Colonic mucosa (tissue), 4 donors: Measurements from ENCODE around the gene UQCRQ. TPM values are rescaled to one million over a fixed set of nuclear protein-coding genes. Genes with fewer than 3 reads are reported as not detected.

Source experiments
- DNase-seq: peaks from one replicate; pipeline ENCODE4 v3.0.0-alpha.2; 2020
- H3K27ac ChIP-seq: fragments of 200-600 bp; one replicate; pipeline ENCODE4 v1.8.0; 2021
- H3K27me3 ChIP-seq: fragments of 200-600 bp; one replicate; pipeline ENCODE4 v1.8.0; 2021
- H3K36me3 ChIP-seq: fragments of 200-600 bp; one replicate; pipeline ENCODE4 v1.8.0; 2021
- H3K4me1 ChIP-seq: fragments of 200-600 bp; one replicate; pipeline ENCODE4 v1.8.0; 2021; ENCODE audit warnings: mild to moderate bottlenecking
- H3K4me3 ChIP-seq: fragments of 200-600 bp; one replicate; pipeline ENCODE4 v1.8.0; 2021
- H3K9ac ChIP-seq, 2 donors: one replicate each; pipeline ENCODE4 v1.7.0; 2013; ENCODE audit warnings: control low read depth in 2 of 2, low read depth in 2 of 2, low read length in 2 of 2
- H3K9me3 ChIP-seq: fragments of 200-600 bp; one replicate; pipeline ENCODE4 v1.8.0; 2021
- CTCF ChIP-seq: fragments of 200-600 bp; IDR thresholded peaks from one replicate; pipeline ENCODE4 v1.8.0; 2022; ENCODE audit warnings: antibody characterized with exemption, mild to moderate bottlenecking
- intact Hi-C: fragments of 100-400 bp; cut with DNase I; formaldehyde crosslinking; loops from one replicate; pipeline ENCODE4 v1.14.1; 2022
- total RNA-seq, 2 donors: library from RNA; stranded (reverse); fragmentation: NEBNext Ultra II Directional in 1 of 2; extraction: Animal tissue kit (Norgen Biotek cat#: 25700) in 1 of 2; gene quantifications; one replicate each; pipeline ENCODE4 v1.2.1, GENCODE V29; 2021
- donor health status: healthy.
- donor health status: DM: no; HTN: no; CAD: no.
- donor health status: DM: no; HTN: no; CAD: no.

The UQCRQ gene
- total RNA-seq, 2 donors from 2014 or later: 885 to 920 TPM

- no peaks in the 10 kb centered on the region for H3K27me3 ChIP-seq
These were observed 44.7 kb upstream of the UQCRQ start for GRCh38 chr5:132821791-132822190.

GRCh38 chr5:132822650-132823480, 43.6 kb upstream of the UQCRQ start:
- no peak overlapping the region for H3K27ac ChIP-seq
- H3K4me3 ChIP-seq: no peak overlapping the region
- no peaks in the 10 kb centered on the region for H3K9me3 ChIP-seq
- no peaks in the 10 kb centered on the region for H3K27me3 ChIP-seq
- no peaks in the 10 kb centered on the region for H3K4me1 ChIP-seq
- TF ChIP-seq CTCF: no peak
- no peaks in the 10 kb centered on the region for H3K36me3 ChIP-seq
- peak overlapping the region in 1 of 2 donors; percentile 43 for H3K9ac ChIP-seq
- no peak for DNase-seq
- intact Hi-C loops: loop anchor here (5.0 to 10.0 kb wide), 3 partner anchors 71 to 438 kb away; no protein-coding TSS in a partner anchor

More at GRCh38 chr5:132821791-132822190, 44.7 kb upstream of the UQCRQ start:
- TF ChIP-seq CTCF: no peak
- H3K9ac ChIP-seq: no peak overlapping the region
- no peaks in the 10 kb centered on the region for H3K36me3 ChIP-seq
- no peak for DNase-seq
- H3K9me3 ChIP-seq: no peaks in the 10 kb centered on the region
- H3K4me1 ChIP-seq: no peaks in the 10 kb centered on the region
- intact Hi-C loops: loop anchor here (5.0 to 10.0 kb wide), 3 partner anchors 69 to 437 kb away; no protein-coding TSS in a partner anchor
- H3K4me3 ChIP-seq: no peak overlapping the region
- H3K27ac ChIP-seq: no peak overlapping the region

- TF ChIP-seq CTCF: no peak
- DNase-seq: no peak
- intact Hi-C loops: loop anchor here (5.0 to 10.0 kb wide), 3 partner anchors 71 to 439 kb away; no protein-coding TSS in a partner anchor
- peak overlapping the region in 1 of 2 donors; percentile 43 for H3K9ac ChIP-seq
- no peaks in the 10 kb centered on the region for H3K9me3 ChIP-seq
- H3K36me3 ChIP-seq: no peaks in the 10 kb centered on the region
- no peak overlapping the region for H3K4me3 ChIP-seq
- H3K4me1 ChIP-seq: no peaks in the 10 kb centered on the region
- H3K27ac ChIP-seq: no peak overlapping the region
- H3K27me3 ChIP-seq: no peaks in the 10 kb centered on the region
These were observed 42.9 kb upstream of the UQCRQ start for GRCh38 chr5:132823481-132824050.

GRCh38 chr5:132824426-132824825, 42.0 kb upstream of the UQCRQ start:
- Histone ChIP-seq H3K4me1 (no peaks in the 10 kb centered on the region), H3K9ac (no peak overlapping the region), H3K36me3 (no peaks in the 10 kb centered on the region), H3K27ac (no peak overlapping the region), H3K9me3 (no peaks in the 10 kb centered on the region), H3K4me3 (no peak overlapping the region), H3K27me3 (no peaks in the 10 kb centered on the region)
- TF ChIP-seq CTCF: no peak
- intact Hi-C loops: loop anchor here (5.0 to 10.0 kb wide), 3 partner anchors 72 to 440 kb away; no protein-coding TSS in a partner anchor
- DNase-seq: no peak

GRCh38 chr5:132825033-132825833, 41.2 kb upstream of the UQCRQ start:
- Histone ChIP-seq H3K36me3 (no peaks in the 10 kb centered on the region), H3K27me3 (no peaks in the 10 kb centered on the region), H3K4me1 (no peaks in the 10 kb centered on the region), H3K27ac (no peak overlapping the region), H3K9ac (no peak overlapping the region), H3K4me3 (no peak overlapping the region), H3K9me3 (no peaks in the 10 kb centered on the region)
- DNase-seq: no peak
- no peak for TF ChIP-seq CTCF
- intact Hi-C loops: loop anchor here (10.0 kb wide), 2 partner anchors 300 to 440 kb away; no protein-coding TSS in a partner anchor
